Measurements from ENCODE around the gene THSD7B. TPM values are rescaled to one million over a fixed set of nuclear protein-coding genes. Genes with fewer than 3 reads are reported as not detected.

Gene THSD7B
- polyA plus RNA-seq, 5 donors, result 1.9 to 4.8 (median 3.1) TPM

DNA sequence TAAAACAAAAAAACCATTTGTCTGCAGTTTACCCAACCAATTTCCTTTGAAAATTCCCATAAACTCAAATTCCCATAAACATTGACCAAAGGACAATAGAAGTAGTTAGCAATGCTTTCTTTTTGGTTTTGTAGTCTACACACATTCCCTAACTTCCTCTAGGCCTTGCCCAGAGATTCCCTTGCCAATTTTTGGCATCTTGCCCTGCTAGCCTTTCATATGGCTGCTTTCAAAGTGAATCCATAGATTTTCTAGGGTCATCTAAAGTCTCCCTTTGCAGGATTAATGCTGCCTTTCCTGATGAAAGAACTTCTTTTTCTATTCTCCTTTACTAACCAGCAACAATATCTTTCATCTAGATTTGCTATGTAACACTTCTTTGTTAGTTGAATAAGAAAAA is 33.4 kb downstream of the THSD7B start:
- DNase-seq, result no peak

DNA sequence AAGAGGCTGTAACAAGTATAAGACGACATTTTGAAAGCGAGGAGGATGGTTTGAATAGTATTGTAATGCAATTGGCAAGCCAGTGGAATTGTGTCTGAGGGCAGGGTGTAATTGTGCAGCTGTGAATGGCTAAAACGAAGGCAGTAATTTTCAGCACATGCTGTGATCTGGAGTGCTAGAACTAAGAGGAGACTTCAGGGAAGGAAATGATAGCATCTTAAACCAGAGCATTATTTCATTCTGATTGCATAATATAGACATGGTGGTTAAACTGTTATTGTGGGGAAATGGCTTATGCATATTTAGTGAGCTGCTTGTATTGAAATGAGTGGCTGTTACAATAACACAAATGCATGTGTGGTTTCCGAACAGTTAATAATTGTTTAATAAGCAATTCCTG is 36.3 kb downstream of the THSD7B start:
- no peak for DNase-seq

DNA sequence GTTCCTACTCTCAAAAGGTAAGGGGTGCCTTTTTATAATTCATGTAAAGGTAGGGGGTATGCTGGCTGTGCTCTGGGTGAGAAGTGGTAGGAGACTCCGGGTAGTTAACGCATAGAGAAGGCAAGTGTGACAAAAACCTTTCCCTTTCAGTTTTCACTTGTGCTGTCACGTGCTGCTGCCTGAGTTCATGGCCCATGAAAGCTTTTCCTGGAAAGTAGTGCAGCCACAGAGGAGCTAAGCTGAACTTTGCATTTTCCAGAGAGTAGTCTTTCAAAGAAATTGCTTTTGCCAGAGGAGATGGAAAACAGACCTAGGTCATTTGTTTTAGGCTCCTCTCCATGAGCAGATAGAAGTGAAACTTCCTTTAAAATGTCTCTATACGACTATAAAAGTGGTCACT is 44.7 kb downstream of the THSD7B start:
- no peak for DNase-seq

DNA sequence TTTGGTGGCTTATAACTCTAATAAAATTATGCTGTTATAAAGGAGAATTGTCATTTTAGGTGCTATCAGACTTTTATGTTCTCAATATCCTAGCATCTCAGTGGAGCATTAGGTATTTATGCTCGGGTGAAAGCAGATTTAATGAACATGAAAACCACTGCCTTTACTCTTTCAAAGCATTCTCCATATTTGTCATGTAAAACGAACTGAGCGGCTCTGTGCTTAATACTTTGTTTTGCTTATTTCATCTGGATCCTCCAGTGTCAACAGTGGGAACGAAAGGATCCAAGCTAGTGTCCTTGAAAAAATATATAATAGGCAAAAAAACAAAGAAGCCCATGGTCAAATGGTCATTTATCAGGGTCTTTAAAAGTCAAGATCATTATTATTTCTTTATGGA is 53.5 kb downstream of the THSD7B start:
- DNase-seq, result no peak

DNA sequence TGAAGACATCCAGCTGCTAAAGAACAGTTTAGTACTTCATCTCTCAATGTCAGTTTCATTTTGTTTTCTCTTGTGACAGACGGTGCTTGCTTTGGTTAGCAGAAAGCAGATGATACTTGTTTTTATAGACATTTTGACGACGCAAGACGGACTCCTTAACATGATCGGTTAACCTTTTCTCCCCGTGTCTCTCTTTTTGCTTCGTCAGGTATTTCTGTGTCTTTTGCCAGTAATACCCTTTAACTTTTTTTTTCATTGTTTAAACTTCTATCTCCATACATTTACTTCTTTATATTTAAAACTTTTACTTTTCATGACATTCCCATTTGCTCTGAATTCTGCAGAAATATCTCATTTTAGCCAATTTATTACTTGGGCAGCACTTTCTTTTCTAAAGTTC is 57.9 kb downstream of the THSD7B start:
- DNase-seq, result no peak

DNA sequence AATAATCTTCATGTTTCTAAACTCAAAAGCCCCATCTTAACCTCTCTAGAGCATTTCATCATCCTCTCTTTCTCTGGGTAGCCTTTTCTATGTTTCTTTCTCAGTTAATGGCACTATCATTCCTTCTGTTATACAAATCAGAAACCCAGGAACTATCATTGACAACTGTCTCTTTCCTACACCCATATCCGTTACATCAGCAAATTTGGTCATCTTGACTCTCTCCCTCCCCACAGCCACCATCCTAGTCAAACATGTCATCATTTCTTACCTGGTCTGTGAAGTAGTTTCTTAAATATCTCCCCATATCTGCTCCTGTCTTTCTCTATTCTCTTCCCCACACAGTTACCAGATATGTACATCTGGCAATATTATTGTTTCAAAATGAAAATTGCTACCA is 62.8 kb downstream of the THSD7B start:
- DNase-seq, result no peak

DNA sequence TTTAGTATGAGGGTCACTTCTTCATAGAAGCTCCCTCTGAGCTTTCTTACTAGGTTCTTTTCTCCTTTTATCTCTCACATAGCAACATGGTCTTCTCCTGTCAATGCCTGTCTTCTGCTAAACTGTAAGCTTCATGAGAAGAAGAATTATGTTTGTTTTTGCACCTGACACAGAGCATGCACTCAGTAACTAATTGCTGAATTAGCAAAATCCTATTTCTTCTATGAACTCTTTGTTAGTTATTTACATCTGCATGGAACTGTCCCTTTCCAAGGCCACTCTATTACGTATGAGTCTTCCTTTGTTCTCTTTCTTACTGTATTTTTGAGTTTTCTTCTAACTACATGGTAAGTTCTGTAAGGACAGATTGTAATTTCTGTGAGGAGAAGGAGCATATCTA is 63.4 kb downstream of the THSD7B start:
- DNase-seq, result no peak

DNA sequence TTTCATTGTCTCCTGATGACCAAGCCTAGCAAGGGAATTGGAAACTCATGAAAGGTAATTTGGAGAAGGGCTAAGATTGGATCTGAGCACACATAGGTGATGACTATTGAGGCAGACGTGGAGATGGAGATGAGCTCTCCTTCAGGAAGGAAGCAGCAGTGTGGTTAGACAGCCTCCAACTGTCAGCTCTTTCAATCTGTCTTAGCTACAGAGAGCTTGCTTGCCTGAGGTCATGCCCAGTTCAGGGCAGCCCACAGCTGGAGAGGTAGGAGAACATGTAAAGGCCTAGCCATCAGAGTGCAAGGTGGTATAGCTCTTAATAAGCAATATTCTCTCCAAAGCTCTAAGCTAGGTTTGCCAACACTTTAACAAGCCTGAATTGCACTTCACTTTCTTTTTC is 79.2 kb downstream of the THSD7B start:
- no peak for DNase-seq

DNA sequence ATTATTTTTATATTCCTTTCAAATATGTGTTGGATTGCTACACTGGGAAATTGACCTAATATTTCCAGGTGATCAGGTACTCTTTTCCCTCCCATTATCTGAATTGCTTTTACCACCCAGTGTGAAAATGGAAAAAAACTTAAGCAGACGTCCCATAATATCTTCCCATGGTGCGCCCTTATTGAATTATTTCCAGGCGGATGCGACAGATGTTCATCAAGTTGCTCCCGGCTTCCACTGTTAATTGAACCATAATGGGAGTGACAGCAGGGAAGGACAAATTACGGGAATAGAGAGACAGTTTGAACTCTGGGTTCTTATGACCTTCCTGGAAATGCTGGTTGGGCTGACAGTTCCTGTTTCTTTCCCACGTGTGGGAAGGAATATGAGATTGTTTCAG is 93.3 kb downstream of the THSD7B start:
- DNase-seq, result no peak

DNA sequence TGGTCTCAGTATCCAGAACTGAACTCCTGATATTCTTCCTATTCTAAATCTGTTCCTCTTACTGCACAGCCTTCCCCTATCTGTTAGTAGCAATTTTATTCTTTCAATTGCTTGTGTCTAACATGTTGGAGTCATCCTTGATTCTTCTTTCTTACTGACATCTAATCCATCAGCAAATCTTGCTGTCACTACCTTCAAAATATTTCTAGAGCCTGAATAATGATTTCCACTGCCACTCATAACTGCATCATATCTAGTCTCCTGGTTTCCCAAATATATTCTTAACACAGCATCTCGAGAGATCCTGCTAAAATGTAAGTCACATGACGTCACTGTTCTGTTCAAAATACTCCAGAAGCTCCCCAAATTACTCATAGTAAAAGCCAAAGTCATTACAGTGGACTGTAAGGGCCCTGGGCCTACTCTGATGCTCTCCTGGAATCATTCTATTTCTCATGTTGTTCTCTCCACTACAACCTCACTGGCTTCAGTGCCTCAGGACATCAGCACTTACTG is 95.2 kb downstream of the THSD7B start:
- DNase-seq, result no peak

DNA sequence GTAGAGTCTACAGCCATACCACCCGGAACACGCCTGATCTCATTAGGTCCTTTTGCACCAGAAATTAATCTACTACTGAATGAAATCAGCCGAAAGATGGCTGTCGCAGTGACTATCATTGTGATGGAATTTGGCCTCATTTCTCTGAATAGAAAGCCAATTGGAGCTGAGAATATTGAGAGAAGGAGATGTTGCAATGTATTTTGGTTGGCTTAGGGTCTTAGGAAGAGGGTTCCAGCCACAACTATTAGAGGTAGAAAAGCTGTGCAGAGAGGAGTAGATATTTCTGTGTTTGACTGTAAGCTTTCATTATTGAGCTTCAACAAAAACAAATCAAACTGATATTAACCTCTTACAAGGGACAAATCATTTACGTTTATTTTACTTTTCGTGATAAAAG is 98.1 kb downstream of the THSD7B start:
- no peak for DNase-seq

DNA sequence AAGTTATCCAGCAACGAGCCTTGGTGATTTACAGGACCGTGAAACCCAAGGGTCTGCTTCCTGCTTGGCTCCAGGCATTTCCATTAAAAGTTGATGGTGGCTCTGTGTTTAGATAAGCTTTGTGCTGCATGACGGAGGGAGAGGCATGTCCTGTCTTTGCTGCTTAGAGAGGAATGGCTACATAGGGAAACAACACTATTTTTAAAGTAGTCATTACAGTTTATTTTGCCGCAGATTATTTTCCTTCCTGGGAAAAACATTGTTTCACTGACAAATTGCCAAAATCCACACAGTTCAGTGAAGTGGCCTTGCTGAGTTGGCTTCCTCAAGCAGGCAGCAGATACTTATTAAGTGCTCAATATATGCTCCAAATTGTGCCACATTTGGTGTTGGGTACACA is 98.5 kb downstream of the THSD7B start:
- DNase-seq, result peak; percentile 7 to 9

DNA sequence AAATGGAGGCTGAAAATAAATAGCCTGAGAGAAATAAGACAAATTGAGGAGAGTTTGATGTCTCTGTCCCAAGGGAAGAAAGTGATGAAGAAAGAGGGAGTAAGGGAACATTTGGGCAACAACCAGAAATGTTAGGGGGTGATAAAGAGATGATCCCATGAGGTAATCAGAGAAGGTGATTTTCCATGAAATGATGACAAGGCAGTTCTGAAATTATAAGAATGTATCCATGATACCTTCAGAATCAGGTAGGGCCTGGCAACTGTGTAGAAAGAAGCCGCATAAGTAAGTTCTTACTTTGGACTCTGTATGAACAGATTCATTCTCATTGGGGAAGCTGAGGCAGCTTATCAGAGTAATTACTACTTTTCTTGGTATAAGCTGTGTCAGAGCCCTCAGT is 106.1 kb downstream of the THSD7B start:
- DNase-seq, result no peak

DNA sequence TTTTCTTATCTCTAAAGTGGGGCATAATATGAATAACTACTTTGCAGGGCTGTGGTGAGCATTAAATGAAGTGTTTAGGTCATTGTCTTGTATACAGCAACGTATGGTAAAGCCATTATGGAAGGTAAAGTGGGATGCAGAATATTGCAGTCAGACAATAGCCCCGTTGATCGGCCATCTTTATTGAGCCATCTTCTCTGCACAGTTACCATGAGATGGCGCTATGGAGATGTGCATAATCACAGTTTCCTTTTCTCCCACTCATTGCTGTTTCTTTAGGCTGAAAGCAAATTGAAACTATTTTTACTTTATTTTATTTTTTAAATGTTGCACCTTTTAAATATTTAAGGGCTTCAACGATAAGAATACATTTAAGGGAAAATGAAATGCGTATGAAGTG is 108.9 kb downstream of the THSD7B start:
- no peak for DNase-seq

DNA sequence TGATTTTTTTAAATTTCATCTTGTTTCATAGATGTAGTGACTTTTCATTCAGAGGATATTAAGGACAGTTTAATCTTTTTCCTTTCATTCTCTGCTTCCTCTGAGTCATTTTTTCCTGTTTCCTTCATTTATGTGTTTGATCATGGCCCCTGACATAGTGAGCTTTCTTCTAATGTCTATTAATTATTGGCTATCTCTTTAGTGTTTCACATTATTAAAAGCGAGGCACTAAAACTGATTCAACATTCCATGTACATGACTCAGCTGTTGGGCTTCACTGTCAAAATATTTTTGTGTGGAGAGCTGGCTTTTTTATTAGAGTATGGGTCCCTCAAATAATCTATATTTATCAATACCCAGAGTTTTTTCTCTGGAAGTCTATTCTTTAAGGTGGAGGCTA is 125.8 kb downstream of the THSD7B start:
- no peak for DNase-seq

DNA sequence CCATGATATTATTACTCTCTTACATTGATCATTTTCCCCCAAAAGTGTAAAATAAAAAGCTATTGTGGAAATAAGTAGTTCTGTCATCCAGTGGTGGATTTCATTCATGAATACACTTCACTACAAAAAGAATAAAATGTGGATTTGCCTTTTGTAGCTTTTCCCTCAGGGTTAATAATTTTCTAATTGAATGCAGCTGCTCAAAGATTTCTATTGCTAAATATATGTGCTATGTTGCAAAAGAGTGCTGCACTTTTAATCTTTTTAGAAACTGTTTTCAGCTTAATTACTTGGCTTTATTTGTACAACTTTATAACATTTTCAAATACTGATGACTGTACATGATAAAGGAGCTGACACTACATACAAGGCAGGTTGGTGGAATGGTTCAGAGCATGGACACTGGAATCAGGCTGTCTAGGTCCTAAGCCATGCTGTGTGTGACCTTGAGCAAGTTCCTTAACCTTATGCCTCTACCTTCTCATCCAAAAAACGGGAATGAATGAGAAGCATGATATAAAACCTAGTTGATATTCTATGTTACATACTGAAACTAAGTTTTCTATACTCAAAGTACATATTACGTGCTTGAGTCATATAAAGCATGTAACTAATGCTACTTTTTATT is 128.8 kb downstream of the THSD7B start:
- DNase-seq, result no peak

DNA sequence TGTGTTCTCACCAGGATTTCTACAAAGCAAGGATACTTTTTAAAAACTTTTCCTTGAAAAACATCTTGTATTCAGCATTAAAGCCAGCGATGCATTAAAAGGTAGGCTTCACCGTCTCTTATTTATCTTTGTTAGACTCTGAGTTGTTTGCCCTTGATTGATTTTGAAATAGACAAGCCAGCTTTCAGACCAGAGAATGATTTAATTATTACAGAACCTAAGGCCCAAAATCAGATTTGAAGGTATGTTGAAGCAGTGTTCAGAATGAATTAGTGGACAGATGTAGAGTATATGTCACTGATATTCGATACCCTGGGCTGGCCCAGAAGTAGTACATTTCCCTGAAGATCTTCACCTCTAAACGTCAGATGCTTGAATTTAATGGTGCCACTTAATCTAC is 136.4 kb downstream of the THSD7B start:
- DNase-seq, result no peak

DNA sequence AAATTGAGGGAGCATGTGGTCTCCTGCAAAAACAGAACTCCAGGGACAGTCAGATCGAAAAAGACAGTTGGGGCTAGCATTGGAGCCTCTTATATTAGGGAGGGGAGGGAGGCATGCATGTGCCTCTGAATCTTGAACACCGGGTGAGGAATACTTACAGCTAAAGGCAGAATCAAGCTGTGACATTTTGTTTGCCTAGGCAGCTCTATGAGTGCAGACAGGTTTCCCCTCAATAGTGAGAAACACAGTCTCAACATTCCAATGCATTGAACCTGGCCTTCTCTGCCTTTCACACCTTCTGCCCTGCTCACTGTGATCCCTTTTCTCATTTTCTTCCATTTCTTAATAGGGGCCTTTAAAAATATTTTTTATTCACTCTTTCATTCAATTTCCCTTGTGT is 140.4 kb downstream of the THSD7B start:
- DNase-seq, result no peak

DNA sequence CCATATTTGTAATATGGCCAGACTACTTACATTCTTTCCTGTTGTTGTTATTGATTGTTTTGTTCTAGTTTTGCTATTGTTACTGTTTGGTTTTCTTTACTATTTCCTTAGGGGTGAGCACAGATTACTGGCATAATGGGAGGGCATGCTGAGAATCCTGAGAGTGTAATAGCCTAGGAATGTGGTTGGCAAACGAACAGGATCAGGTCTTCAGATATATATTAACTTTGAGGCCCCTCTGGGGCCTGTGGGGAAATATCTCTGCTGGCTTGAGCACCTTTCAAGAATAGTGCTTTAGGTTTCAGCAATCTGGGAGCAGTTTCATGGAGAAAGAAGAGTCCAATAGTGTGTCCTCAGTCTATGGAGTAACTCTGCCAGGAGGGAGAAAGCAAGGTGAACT is 144.4 kb downstream of the THSD7B start:
- DNase-seq, result no peak

DNA sequence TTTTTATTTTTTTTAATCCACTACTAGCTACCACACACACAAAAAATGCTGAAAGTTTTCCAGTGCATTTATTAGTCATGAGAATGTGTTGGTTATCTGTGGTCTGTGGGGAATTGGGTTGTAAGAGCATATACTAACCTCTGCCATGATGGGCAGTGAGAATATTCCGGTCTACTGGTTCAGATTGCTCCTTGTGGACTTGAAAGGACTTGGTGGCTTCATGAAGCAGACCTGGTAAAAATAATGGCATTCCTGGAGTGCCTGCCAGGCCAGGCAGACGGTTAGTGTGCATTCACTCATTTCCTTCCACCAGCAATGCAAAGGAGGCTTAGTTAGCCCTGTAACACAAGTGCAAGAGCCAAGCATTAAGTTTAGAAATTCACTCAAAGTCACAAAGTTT is 150.8 kb downstream of the THSD7B start:
- no peak for DNase-seq

DNA sequence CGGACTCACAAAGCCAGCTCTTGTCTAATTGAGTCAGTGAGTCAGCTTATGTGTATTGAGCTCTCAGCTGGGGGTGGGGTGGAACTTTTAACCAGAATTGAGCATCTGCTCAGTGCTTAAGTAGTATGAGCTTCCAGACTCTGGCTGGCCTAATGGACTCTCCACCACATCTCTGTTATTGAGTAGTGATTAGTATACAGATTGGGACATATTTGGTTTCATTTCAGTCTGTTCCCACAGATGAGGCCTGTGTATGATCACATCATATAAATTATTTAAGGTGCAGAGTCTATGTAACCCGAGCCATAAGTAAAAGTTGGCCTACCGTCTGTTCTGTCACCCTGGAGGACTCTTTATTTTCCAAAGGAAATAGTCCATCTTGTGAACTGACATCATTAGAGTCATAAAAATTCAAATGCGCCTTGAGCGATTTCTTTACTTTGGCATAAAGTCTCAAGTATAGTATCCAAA is 152.1 kb downstream of the THSD7B start:
- DNase-seq, result no peak

DNA sequence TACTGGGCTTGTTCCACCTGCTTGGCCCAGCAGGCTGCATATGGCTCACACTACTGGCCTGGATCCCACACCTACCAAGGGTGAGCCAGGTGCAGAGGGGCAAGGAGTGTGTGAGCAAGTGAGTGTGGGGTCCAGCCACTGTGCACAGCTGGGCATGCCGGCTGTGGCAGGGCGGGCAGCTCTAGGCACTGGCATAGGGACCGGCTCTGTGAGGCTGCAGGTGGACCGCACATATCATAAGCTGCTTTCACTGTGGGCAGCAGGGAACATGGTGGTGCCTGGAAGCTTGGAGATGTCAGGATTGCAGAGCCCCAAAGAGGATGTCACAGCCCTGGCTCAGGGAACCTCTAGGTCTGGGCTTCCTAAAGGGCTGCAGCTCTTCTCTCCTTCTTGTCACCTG is 154.3 kb downstream of the THSD7B start:
- no peak for DNase-seq

DNA sequence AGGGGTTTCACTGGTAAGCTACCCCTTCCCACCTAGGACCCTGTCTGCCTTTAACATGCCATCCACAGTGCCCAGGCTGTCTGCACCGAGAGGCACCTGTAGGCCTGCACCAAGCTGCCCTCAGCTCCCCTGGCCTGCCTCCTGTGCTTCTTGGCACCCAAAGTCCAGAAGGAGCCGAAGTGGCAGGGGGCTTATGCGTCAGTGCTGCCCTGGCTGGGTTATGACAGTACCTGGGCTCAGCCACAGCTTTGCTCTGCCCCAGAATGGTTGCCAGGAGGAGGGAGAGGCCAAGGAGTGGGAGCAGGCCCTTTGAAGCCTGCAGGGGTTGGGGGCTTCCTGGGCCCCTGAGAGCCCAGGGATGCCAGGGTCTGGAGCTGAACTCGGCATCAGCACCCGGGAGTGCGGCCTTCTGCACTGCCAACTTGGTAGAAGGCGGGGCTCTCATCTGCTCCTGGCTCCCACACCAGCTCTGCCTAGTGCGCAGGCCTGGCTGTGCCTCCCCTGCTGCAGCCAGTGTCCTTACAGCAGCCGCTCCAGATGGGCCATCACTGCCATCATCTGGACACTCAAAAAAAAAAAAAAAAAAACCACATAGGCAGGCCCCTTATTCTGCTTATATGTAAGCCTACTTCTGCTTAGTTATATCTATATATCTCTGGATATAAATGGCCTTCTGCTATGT is 155.4 kb downstream of the THSD7B start:
- no peak for DNase-seq

DNA sequence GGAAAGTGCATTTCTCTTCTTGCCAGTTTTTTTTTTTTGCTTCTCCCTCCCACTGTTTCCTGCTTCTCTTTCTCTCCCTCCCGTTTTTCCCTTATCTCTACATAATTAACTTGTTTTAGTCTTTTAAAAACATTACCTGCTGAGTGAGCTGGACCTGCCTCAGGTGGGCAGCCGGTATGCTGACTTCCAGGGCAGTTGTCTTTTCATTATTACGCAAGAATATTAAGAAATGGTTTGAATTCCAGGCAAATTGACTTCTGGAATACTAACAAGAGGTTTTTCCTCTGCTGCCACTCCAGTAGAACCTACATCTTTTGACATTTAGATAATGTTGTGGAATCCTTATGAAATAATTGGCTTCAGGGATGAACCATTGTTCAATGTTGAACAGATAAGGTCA is 161.8 kb downstream of the THSD7B start:
- DNase-seq, result no peak
